GM12865 (cell line): ENCODE measurements around the gene SMAD2.

Source experiments
- DNase-seq: peaks from one replicate; pipeline ENCODE4 v3.0.0; 2010; ENCODE audit warnings: low read depth
- H3K4me3 ChIP-seq: 2 replicates; pipeline ENCODE4 v1.5.1; 2011; ENCODE audit warnings: mild to moderate bottlenecking, low read depth, low read length, control low read depth
- CTCF ChIP-seq: IDR thresholded peaks from 2 replicates; pipeline ENCODE4 v1.5.1; 2011; ENCODE audit warnings: low read length, control low read depth, low read depth, inconsistent platforms; ENCODE audit not compliant: insufficient read depth; ENCODE audit errors: missing control alignments

The SMAD2 gene

GRCh38 chr18:47899107-47899840 is 31.2 kb downstream of the SMAD2 start:
- no peak for DNase-seq
- TF ChIP-seq CTCF: no peak
- H3K4me3 ChIP-seq: no peak overlapping the region

- no peak for TF ChIP-seq CTCF
- no peak overlapping the region for H3K4me3 ChIP-seq
- DNase-seq: no peak
Observed at GRCh38 chr18:47898696-47899095, 31.8 kb downstream of the SMAD2 start.

- TF ChIP-seq CTCF: no peak
- no peak overlapping the region for H3K4me3 ChIP-seq
- no peak for DNase-seq
Observed at GRCh38 chr18:47898055-47898454, 32.4 kb downstream of the SMAD2 start.

- DNase-seq: no peak
- no peak for TF ChIP-seq CTCF
- no peak overlapping the region for H3K4me3 ChIP-seq
Observed at GRCh38 chr18:47895565-47896250, 34.8 kb downstream of the SMAD2 start.

GRCh38 chr18:47893939-47894699 is 36.3 kb downstream of the SMAD2 start:
- no peak for DNase-seq
- no peak overlapping the region for H3K4me3 ChIP-seq
- TF ChIP-seq CTCF: no peak

- no peak overlapping the region for H3K4me3 ChIP-seq
- no peak for DNase-seq
Observed at GRCh38 chr18:47893047-47893446, 37.4 kb downstream of the SMAD2 start.

More at GRCh38 chr18:47893047-47893446, 37.4 kb downstream of the SMAD2 start:
- TF ChIP-seq CTCF: no peak
